ENCODE results near the gene LIPA.
A peak's percentile ranks its signal among the peaks of the same experiment; 100 is the strongest.
"Not testable (repeated sequence)": the region's sequence is repeated elsewhere in the genome, so short reads cannot be mapped to it uniquely, and the experiment has no call there.

The LIPA gene

DNA sequence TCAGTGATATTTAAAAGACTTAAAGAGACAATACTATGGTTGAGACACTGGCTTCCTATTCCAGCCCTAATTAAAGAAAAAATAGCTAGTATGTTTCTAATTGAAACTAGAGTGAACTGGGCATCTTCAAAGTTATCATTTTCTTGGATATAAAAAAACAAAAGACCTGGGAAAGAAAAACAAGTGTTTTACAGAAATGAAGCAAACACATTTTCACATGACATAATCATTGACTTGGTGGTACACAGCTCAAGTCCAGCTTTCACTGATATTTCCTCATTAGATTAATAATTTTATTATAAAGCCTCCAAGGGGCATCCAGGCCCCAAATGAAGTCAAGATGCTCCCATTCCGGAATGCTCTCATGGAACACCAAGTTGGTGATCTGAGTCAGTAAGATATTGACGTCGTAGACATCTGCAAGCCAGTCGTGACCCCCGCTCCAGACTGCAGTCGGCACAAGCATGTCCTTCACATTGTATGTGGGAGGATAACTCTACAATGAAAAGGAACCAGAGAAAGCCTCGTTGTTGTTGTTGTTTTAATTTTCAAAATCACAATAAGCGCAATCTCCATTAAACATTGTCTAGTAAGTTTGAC is 36.9 kb downstream of the LIPA start:
- Mint-ChIP-seq H3K27ac (no peak overlapping the region), H3K9me3 (no peaks in the 10 kb centered on the region)

DNA sequence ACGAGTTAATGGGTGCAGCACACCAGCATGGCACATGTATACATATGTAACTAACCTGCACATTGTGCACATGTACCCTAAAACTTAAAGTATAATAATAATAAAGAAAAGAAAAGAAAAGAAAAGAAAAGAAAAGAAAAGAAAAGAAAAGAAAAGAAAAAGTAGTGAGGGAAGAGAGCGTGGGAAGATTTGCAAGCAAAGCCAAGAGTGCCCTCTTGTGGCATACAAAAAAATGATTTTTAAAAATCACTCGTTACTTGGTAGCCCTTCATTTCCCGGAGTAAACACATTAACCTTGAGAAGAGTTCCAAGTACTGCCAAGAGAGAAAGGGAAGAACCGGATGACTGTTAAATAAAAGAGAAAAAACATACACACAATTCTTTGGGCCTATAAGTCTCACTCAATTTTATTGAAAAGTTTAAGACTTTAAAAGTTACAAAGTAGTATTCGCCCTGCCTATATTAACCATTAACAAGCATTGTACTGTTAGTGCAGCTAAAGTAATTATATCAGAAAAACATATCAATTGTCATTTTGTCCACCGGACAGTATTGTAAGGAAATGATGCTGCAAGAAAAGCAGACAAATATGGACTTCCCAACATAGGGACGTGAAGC is 38.3 kb downstream of the LIPA start:
- peaks cover 28% of the 10 kb centered on the region for H3K27me3 Mint-ChIP-seq
- no peaks in the 10 kb centered on the region for H3K9me3 Mint-ChIP-seq
- H3K4me1 Mint-ChIP-seq (ENCODE audit: low read depth), result peaks cover 15% of the 10 kb centered on the region
- no peaks in the 10 kb centered on the region for H3K36me3 Mint-ChIP-seq (ENCODE audit: low read depth)
- no peak overlapping the region for H3K27ac Mint-ChIP-seq
- no peak overlapping the region for H3K4me3 Mint-ChIP-seq

More for the DNA sequence above, 36.9 kb downstream of the LIPA start:
- Mint-ChIP-seq H3K4me1 (ENCODE audit: low read depth) (peaks cover 15% of the 10 kb centered on the region), H3K36me3 (ENCODE audit: low read depth) (no peaks in the 10 kb centered on the region), H3K27me3 (peaks cover 17% of the 10 kb centered on the region), H3K4me3 (no peak overlapping the region)

DNA sequence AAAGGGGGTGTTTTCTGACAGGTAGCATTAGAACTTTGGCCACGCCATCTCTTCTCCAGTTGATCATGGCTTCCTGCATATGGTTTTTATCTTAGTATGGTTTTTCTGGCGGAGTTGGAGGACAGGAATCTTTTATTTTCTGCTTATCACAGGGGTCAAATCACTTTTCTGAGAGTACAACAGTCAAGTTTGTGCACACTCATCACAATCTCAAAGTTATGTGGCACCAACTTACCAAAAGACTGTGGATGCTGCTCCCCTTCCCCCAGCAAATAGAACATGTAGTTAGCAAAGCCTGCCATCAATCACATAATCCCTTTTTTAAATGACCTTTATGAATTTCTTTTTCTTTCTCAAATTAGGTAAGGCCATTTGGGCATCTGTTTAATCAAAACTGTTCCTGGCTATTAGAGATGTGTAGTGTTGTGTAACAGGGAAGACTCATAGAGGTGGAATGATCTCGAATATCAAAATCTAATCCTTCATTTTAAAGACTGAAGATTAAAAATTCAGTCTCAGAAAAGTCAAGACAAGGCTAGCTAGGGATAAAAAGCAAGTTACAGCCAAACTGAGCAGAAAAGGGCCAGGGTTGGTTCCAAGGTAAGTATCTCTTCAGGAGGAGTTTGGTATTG is 40.7 kb downstream of the LIPA start:
- Mint-ChIP-seq H3K36me3 (ENCODE audit: low read depth) (no peaks in the 10 kb centered on the region), H3K27ac (no peak overlapping the region), H3K4me1 (ENCODE audit: low read depth) (peaks cover 21% of the 10 kb centered on the region)

DNA sequence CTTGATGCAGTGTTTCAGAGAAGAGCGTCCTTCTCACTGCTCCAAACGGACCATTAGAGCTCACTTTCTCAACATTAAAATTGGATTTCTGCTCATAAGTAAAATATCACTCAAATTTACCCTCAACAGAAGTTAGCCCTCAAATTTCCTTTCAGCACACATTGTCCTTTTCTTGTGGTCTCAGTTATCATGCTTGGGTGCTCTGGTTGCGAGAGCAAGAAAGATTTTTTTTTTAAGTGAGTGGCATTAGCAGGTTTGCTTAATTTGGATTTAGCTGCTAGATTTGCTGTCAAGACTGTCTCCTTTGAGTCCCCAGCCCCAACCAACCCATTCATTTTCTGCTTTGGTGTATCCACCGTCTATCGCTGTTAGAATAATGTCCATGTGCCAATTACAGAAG is 41.9 kb downstream of the LIPA start:
- Mint-ChIP-seq H3K27ac (no peak overlapping the region), H3K36me3 (ENCODE audit: low read depth) (no peaks in the 10 kb centered on the region), H3K4me3 (no peak overlapping the region), H3K27me3 (peaks cover 49% of the 10 kb centered on the region), H3K4me1 (ENCODE audit: low read depth) (peaks cover 21% of the 10 kb centered on the region), H3K9me3 (no peaks in the 10 kb centered on the region)

More for the DNA sequence above, 40.7 kb downstream of the LIPA start:
- no peaks in the 10 kb centered on the region for H3K9me3 Mint-ChIP-seq
- H3K27me3 Mint-ChIP-seq, result peaks cover 43% of the 10 kb centered on the region
- no peak overlapping the region for H3K4me3 Mint-ChIP-seq

DNA sequence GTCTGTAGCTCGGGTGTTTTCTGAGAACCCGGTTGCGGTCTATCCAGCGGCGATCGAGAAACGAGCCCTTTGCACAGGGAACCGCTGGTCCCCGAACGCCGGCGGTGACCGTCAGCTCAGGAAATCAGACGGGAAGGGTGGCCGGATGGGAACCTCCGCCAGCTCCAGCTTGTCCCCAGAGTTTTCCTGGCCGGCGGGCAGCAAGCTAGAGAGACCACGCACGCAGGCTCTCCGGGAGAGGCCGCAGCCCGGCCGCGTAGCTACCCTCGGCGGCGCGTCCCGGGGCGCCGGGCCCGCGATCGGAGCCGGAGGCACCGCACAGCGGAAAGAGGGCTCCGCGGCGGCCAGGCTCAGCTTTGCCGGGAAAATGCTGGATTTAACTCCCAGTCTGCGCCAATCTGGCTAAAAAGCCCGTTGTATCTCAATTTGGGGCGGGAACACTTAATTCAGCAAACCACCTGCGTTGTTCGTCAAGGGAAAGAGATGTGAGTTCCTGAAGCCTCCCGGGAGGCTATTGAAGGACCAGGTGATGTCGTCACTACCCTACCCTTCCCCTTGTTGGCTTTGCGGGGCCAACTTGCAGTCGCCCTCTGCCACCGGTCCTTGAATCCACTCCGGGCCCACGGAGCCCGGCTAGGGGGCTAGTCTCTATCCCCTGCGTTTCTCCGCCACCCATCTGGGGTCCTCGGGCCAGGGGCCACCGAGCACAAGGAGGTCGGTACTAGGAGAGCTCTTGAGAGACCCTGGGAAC is 43.6 kb downstream of the LIPA start:
- Mint-ChIP-seq H3K4me3 (peak overlapping the region; percentile 82), H3K9me3 (no peaks in the 10 kb centered on the region), H3K27me3 (peaks cover 49% of the 10 kb centered on the region), H3K4me1 (ENCODE audit: low read depth) (peaks cover 21% of the 10 kb centered on the region), H3K36me3 (ENCODE audit: low read depth) (no peaks in the 10 kb centered on the region), H3K27ac (no peak overlapping the region)

DNA sequence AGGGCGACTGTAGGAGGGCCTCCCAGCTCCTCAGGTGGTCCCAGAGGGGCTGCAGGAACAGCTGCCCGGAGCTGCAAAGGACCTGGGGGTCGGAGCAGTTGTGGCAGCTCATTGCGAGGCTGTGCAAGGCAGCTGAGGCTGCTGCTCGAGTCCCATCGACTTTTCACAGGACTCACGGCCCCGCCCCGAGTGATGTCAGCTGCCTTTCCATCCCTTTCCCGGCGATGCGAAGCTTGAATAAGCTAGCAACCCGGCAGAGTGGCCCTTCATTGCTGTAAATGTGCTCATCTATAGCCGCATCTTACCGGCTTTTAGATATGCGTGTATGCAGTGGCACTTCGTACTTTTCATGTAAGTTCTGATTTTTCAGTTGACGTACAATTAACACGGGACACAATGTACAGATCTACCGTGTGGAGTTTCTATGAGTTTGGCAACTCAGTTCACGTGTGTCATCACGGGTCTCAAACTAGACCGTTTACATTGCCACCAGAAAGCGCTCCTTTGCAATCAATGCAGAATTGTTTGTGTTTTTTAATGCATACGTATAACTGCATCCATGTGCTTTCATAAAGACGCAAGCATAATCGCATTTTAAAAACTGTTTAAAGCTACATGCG is 44.3 kb downstream of the LIPA start, which contains the start of gene CH25H:
Gene CH25H, minus strand, starts transcription at position 137 of the 620 bp plus-strand sequence. Its CDS starts 25 bp downstream, at position 112.
- no peaks in the 10 kb centered on the region for H3K36me3 Mint-ChIP-seq (ENCODE audit: low read depth)
- H3K9me3 Mint-ChIP-seq, result no peaks in the 10 kb centered on the region
- H3K27ac Mint-ChIP-seq, result peak within 1 kb of the TSS; percentile 60
- H3K4me1 Mint-ChIP-seq (ENCODE audit: low read depth), result peaks cover 18% of the 10 kb centered on the region
- peaks cover 49% of the 10 kb centered on the region for H3K27me3 Mint-ChIP-seq
- H3K4me3 Mint-ChIP-seq, result peak within 1 kb of the TSS; percentile 82

DNA sequence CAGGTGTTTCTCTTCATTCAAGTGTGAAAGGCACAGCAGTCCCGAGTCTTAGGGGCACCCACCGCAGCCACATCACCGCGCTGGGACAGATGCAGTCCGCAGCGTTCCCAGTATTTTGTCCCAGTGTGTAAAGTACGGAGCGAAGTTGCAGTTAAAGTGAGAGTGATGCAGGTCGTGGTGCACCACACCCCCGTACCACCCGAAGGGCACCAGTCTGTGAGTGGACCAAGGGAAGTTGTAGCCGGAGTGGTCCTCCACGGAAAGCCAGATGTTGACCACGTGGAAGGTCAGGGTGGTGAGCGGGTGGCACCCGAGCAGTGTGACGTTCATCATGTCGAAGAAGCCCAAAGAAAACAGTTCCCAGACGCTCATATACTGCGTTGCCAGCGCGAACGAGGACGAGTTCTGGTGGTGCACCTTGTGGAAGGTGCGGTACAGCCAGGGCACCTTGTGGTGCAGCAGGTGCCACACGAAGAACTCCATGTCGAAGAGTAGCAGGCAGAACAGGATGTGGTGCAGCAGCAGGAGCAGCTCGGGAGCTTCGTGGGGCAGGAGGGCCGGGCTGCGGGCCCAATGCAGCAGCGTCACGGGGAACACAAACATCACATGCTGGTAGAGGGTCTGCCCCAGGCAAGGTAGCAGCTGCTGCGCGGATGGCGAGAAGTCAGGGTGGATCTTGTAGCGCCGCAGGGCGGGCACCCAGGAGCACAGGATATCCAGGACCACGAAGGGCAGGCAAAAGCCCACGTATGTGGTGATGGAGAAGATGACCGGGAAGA is 45.0 kb downstream of the LIPA start:
- no peaks in the 10 kb centered on the region for H3K36me3 Mint-ChIP-seq (ENCODE audit: low read depth)
- peaks cover 15% of the 10 kb centered on the region for H3K4me1 Mint-ChIP-seq (ENCODE audit: low read depth)
- H3K9me3 Mint-ChIP-seq, result no peaks in the 10 kb centered on the region
- H3K27me3 Mint-ChIP-seq, result peaks cover 48% of the 10 kb centered on the region
- peak overlapping the region; percentile 82 for H3K4me3 Mint-ChIP-seq
- peak overlapping the region; percentile 60 for H3K27ac Mint-ChIP-seq

DNA sequence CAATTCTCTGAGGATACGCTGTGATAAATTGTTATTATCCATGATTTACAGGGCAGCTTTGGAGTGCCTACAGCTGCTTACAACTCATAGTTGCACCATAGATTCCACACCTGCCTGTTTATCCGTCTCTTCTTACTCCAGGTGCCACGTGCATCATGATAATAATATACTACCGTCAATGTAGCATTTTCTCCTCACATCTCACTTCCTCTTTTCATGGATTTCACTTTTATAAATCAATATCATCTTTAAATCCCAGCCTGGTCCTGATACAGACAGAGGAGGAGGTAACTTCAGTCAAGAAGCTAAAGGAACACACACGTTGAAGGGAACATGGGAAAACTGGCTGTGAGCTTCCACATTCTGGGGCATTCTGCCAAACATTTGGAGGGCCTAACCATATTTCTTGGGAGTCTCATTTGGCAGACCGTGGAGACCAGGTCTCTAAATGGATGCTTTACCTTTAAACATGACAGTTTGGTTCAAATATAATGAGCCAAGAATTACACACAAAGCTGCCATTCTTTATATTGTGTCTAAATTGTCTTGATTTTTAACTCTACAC is 46.9 kb downstream of the LIPA start:
- H3K4me3 Mint-ChIP-seq, result no peak overlapping the region
- no peaks in the 10 kb centered on the region for H3K9me3 Mint-ChIP-seq
- H3K27me3 Mint-ChIP-seq, result peaks cover 36% of the 10 kb centered on the region
- H3K27ac Mint-ChIP-seq, result no peak overlapping the region
- H3K36me3 Mint-ChIP-seq (ENCODE audit: low read depth), result no peaks in the 10 kb centered on the region
- peaks cover 15% of the 10 kb centered on the region for H3K4me1 Mint-ChIP-seq (ENCODE audit: low read depth)

DNA sequence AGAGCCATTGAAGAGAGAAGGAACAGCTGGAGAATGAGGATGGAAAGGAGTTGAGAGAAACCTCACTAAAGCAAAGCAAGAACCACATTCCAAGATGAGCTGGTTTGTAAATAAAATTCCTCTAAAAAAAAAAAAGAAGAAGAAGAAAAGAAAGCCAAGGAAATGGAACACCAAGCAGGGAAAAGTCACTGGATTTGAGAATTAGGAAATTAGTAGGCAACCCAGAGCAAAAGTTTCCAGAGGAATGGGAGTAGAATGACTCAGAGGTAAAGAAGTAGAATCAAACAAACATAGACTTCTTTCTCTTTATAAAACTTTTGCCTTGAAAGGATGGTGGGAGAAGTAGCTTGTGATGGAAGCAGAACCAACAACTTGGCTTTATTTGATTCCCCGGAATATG is 48.3 kb downstream of the LIPA start:
- H3K27ac Mint-ChIP-seq, result no peak overlapping the region
- no peaks in the 10 kb centered on the region for H3K36me3 Mint-ChIP-seq (ENCODE audit: low read depth)
- peaks cover 25% of the 10 kb centered on the region for H3K27me3 Mint-ChIP-seq
- no peaks in the 10 kb centered on the region for H3K9me3 Mint-ChIP-seq
- no peak overlapping the region for H3K4me3 Mint-ChIP-seq
- peaks cover 15% of the 10 kb centered on the region for H3K4me1 Mint-ChIP-seq (ENCODE audit: low read depth)

DNA sequence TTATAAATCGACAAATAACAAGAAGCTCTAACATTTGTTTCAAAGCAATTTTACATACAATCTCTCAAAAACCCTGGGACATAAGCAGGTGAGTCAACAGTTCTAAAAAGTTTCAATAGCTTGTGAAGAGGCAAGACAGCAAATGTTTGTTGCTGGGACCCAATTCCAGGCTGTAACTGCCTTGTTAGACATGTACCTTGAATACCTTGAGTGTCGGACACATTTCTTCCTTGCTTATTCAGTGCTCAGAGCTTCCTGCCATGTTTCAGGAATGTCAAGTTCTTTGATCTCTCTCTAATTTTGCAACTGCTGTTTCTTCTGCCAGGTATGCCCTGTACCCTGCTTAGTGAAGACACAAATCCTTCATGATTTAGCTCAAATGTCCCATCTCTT is 49.5 kb downstream of the LIPA start:
- H3K27ac Mint-ChIP-seq, result no peak overlapping the region
- H3K27me3 Mint-ChIP-seq, result peaks cover 21% of the 10 kb centered on the region
- H3K4me3 Mint-ChIP-seq, result no peak overlapping the region
- H3K9me3 Mint-ChIP-seq, result no peaks in the 10 kb centered on the region
- no peaks in the 10 kb centered on the region for H3K36me3 Mint-ChIP-seq (ENCODE audit: low read depth)
- H3K4me1 Mint-ChIP-seq (ENCODE audit: low read depth), result peaks cover 8% of the 10 kb centered on the region

DNA sequence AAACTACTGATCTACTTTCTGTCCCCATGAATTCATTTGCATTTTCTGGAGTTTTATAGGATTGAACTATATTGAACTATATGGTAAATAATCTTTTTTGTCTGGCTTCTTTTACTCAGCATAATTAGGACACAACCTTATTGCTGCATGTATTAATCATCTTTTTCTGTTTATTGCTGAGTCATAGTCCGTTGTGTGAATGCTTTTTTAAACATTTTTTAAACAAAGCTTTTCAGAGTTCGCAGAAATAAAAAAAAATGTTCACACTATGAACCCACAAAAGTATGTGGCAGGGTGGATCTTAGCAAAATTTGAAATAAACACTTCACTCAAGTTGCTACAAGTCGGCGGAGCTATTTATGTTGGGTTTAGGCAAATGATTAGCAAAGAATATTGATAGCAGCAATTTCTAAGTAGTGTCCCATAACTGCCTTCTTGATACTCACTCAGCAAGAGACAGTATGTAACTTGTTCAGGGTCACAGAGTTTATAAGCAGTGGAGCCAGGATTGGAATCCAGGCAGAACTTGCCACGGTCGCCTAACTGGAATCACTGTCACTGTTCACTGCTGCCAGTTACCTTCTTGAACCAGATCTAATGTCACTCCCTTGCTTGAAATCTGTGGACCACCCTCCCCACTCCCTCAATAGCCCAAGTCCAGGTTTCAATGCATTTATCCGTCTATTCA is 50.1 kb downstream of the LIPA start:
- peaks cover 15% of the 10 kb centered on the region for H3K27me3 Mint-ChIP-seq
- no peak overlapping the region for H3K4me3 Mint-ChIP-seq
- H3K9me3 Mint-ChIP-seq, result no peaks in the 10 kb centered on the region
- H3K27ac Mint-ChIP-seq, result no peak overlapping the region
- H3K4me1 Mint-ChIP-seq (ENCODE audit: low read depth), result peaks cover 3% of the 10 kb centered on the region
- H3K36me3 Mint-ChIP-seq (ENCODE audit: low read depth), result no peaks in the 10 kb centered on the region

DNA sequence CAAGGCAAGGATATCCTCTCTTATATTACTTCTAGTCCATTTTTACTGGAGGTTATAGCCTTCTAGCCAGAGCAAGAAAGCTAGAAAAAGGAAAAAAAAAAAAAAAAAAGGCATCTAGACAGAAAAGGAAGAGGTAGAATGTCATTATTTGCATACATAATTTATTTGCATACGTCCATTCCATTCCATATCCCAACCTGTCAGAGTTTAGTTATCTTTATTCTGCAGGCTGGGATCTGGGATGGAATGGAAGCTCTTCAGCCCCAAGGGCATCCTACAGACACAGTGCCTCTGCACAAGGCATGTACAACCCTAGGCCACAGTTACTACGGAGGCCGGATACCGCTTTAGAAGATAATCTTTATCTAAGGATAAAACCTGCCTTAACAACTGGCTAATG is 54.1 kb downstream of the LIPA start:
- H3K9me3 Mint-ChIP-seq, result no peaks in the 10 kb centered on the region
- H3K36me3 Mint-ChIP-seq (ENCODE audit: low read depth), result no peaks in the 10 kb centered on the region
- H3K27me3 Mint-ChIP-seq, result peaks cover 13% of the 10 kb centered on the region
- H3K27ac Mint-ChIP-seq, result no peak overlapping the region
- no peaks in the 10 kb centered on the region for H3K4me1 Mint-ChIP-seq (ENCODE audit: low read depth)
- no peak overlapping the region for H3K4me3 Mint-ChIP-seq

DNA sequence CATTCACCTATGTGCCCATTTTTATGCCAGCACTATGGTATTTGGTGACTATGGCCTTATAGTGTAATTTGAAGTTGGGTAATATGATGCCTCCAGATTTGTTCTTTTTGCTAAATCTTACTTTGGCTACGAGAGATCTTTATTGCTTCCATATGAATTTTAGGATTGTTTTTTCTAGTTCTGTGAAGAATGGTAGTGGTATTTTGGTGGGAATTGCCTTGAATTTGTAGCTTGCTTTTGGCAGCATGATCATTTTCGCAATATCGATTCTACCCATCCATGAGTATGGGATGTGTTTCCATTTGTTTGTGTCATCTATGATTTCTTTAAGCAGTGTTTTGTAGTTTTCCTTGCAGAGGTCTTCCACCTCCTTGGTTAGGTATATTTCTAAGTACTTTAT is 60.3 kb downstream of the LIPA start:
- H3K4me1 Mint-ChIP-seq (ENCODE audit: low read depth); H3K27ac Mint-ChIP-seq; H3K36me3 Mint-ChIP-seq (ENCODE audit: low read depth); H3K9me3 Mint-ChIP-seq; H3K4me3 Mint-ChIP-seq: not testable (repeated sequence)
- H3K27me3 Mint-ChIP-seq, result peaks cover 26% of the 10 kb centered on the region

Measured in stimulated activated naive CD8-positive, alpha-beta T cell treated with anti-CD3 and anti-CD28 coated beads, Interleukin-15, Interleukin-2, amounts not matched to agents 100 ng/mL and 50 ng/mL, for 24 hours (primary cell).